Natural killer cell (primary cell): ENCODE data around the gene ACSS1. TPM values are rescaled to one million over a fixed set of nuclear protein-coding genes. Genes with fewer than 3 reads are reported as not detected.
A peak's percentile ranks its signal among the peaks of the same experiment; 100 is the strongest.

Experiments
- ATAC-seq, 3 donors: fragments of 150-1000 bp in 2 of 3; fragments of 200-7000 bp in 1 of 3; cut with Tn5 transposase; 1 replicate in 1 of 3; 2 replicates in 2 of 3; pipeline ENCODE4 v1.10.0; 2021; ENCODE audit warnings: mild to moderate bottlenecking in 2 of 3, moderate library complexity in 2 of 3
- DNase-seq, 2 donors: peaks; one replicate each; pipeline versions ENCODE4 v3.0.0 to v3.0.0-alpha.2; 2013 to 2021; ENCODE audit warnings: mixed read lengths in 1 of 2
- H3K27ac ChIP-seq: one replicate; pipeline ENCODE4 v1.5.1; 2013; ENCODE audit warnings: mild to moderate bottlenecking, low read length
- H3K27me3 ChIP-seq: one replicate; pipeline ENCODE4 v1.6.1; 2013; ENCODE audit warnings: low read length; ENCODE audit not compliant: control insufficient read depth, insufficient read depth
- H3K36me3 ChIP-seq: one replicate; pipeline ENCODE4 v1.6.1; 2013; ENCODE audit warnings: low read length; ENCODE audit not compliant: control insufficient read depth, insufficient read depth
- H3K4me1 ChIP-seq: one replicate; pipeline ENCODE4 v1.6.1; 2013; ENCODE audit warnings: low read length; ENCODE audit not compliant: control insufficient read depth, insufficient read depth
- H3K4me3 ChIP-seq: one replicate; pipeline ENCODE4 v1.5.1; 2013; ENCODE audit warnings: low read length
- H3K9me3 ChIP-seq: one replicate; pipeline ENCODE4 v1.6.1; 2013; ENCODE audit warnings: low read length; ENCODE audit not compliant: control insufficient read depth, insufficient read depth
- H3K27ac Mint-ChIP-seq, 2 donors: one replicate each; pipeline ENCODE4 v1.8.0; 2022; ENCODE audit warnings: mild to moderate bottlenecking in 2 of 2, mixed read lengths in 2 of 2, moderate library complexity in 1 of 2
- H3K27me3 Mint-ChIP-seq, 2 donors: one replicate each; pipeline ENCODE4 v1.8.0; 2022; ENCODE audit warnings: low read depth in 2 of 2, mixed read lengths in 2 of 2
- H3K36me3 Mint-ChIP-seq: one replicate; pipeline ENCODE4 v1.8.0; 2022; ENCODE audit warnings: mixed read lengths
- H3K4me1 Mint-ChIP-seq, 2 donors: one replicate each; pipeline ENCODE4 v1.8.0; 2022; ENCODE audit warnings: mixed read lengths in 2 of 2
- H3K4me3 Mint-ChIP-seq: one replicate; pipeline ENCODE4 v1.8.0; 2022; ENCODE audit warnings: mild to moderate bottlenecking, moderate library complexity, mixed read lengths
- H3K9me3 Mint-ChIP-seq, 2 donors: one replicate each; pipeline ENCODE4 v1.8.0; 2022; ENCODE audit warnings: mixed read lengths in 2 of 2
- WGBS: methylation state at CpG from one replicate; pipeline ENCODE4 v1.1.7; 2013; ENCODE audit warnings: missing lambda C conversion rate; ENCODE audit not compliant: insufficient coverage; 5-methylcytosine and 5-hydroxymethylcytosine counted together
- intact Hi-C: fragments of 100-400 bp; cut with micrococcal nuclease; formaldehyde crosslinking; loops from one replicate; pipeline ENCODE4 v1.14.2; 2022
- total RNA-seq, 4 donors: library from RNA; stranded (reverse); fragments of 120-200 nt in 1 of 4; gene quantifications; one replicate each; pipeline versions ENCODE4 v1.2.3 to v1.2.4, GENCODE V29; 2013 to 2022
- TF ChIP-seq, protein P1 (sequence below): fragments of 200-600 bp; IDR thresholded peaks from one replicate; pipeline ENCODE4 v1.8.0; 2022; ENCODE audit warnings: antibody characterized with exemption

The ACSS1 gene
- total RNA-seq, 3 donors from 2014 or later (not counting 1 experiment from before 2014, with no cell fraction given) = 46.3 to 67.4 (median 57.4) TPM

GRCh38 chr20:25030007-25030648 is 27.8 kb downstream of the ACSS1 start:
- Histone ChIP-seq H3K4me1 (peaks cover under 1% of the 10 kb centered on the region), H3K27ac (no peak overlapping the region), H3K27me3 (no peaks in the 10 kb centered on the region), H3K9me3 (no peaks in the 10 kb centered on the region), H3K36me3 (peaks cover 26% of the 10 kb centered on the region), H3K4me3 (no peak overlapping the region)
- peaks cover 34 to 50% of the 10 kb centered on the region in 2 donors for H3K4me1 Mint-ChIP-seq
- no peak overlapping the region for H3K4me3 Mint-ChIP-seq
- DNase-seq (no peak), ATAC-seq (no peak)
- H3K9me3 Mint-ChIP-seq = no peaks in the 10 kb centered on the region
- WGBS = 97% methylated on average over 5 of the region's 5 CpGs
- TF ChIP-seq, protein P1, sequence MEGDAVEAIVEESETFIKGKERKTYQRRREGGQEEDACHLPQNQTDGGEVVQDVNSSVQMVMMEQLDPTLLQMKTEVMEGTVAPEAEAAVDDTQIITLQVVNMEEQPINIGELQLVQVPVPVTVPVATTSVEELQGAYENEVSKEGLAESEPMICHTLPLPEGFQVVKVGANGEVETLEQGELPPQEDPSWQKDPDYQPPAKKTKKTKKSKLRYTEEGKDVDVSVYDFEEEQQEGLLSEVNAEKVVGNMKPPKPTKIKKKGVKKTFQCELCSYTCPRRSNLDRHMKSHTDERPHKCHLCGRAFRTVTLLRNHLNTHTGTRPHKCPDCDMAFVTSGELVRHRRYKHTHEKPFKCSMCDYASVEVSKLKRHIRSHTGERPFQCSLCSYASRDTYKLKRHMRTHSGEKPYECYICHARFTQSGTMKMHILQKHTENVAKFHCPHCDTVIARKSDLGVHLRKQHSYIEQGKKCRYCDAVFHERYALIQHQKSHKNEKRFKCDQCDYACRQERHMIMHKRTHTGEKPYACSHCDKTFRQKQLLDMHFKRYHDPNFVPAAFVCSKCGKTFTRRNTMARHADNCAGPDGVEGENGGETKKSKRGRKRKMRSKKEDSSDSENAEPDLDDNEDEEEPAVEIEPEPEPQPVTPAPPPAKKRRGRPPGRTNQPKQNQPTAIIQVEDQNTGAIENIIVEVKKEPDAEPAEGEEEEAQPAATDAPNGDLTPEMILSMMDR = no peak
- no peaks in the 10 kb centered on the region for H3K27me3 Mint-ChIP-seq
- H3K36me3 Mint-ChIP-seq = no peaks in the 10 kb centered on the region
- H3K27ac Mint-ChIP-seq = peak overlapping the region in 1 of 2 donors; percentile 43
- intact Hi-C loops = no loop called here

- TF ChIP-seq, protein P1 = no peak
- Histone ChIP-seq H3K9me3 (no peaks in the 10 kb centered on the region), H3K27ac (no peak overlapping the region), H3K4me3 (no peak overlapping the region), H3K4me1 (peaks cover 21% of the 10 kb centered on the region), H3K36me3 (peaks cover 40% of the 10 kb centered on the region), H3K27me3 (no peaks in the 10 kb centered on the region)
- Mint-ChIP-seq H3K27me3 (no peaks in the 10 kb centered on the region), H3K4me1 (peaks cover 38 to 50% of the 10 kb centered on the region in 2 donors), H3K9me3 (no peaks in the 10 kb centered on the region), H3K27ac (no peak overlapping the region), H3K4me3 (no peak overlapping the region), H3K36me3 (no peaks in the 10 kb centered on the region)
- no peak for DNase-seq
- whole genome bisulfite sequencing = 89% methylated on average over 4 of the region's 4 CpGs
- intact Hi-C loops = no loop called here
- ATAC-seq = no peak
Measured at GRCh38 chr20:25025986-25026605, 31.8 kb downstream of the ACSS1 start.

GRCh38 chr20:25025091-25025861 is 32.7 kb downstream of the ACSS1 start:
- H3K36me3 Mint-ChIP-seq = no peaks in the 10 kb centered on the region
- DNase-seq = no peak
- ATAC-seq = no peak
- no peaks in the 10 kb centered on the region for H3K9me3 Mint-ChIP-seq
- H3K4me1 Mint-ChIP-seq = peaks cover 38 to 42% of the 10 kb centered on the region in 2 donors
- 91% methylated on average over 13 of the region's 14 CpGs for WGBS
- TF ChIP-seq, protein P1 = no peak
- Histone ChIP-seq H3K36me3 (peaks cover 44% of the 10 kb centered on the region), H3K4me3 (no peak overlapping the region), H3K9me3 (no peaks in the 10 kb centered on the region), H3K27ac (no peak overlapping the region), H3K4me1 (peaks cover 21% of the 10 kb centered on the region), H3K27me3 (no peaks in the 10 kb centered on the region)
- no peaks in the 10 kb centered on the region for H3K27me3 Mint-ChIP-seq
- intact Hi-C loops = no loop called here
- H3K27ac Mint-ChIP-seq = no peak overlapping the region
- no peak overlapping the region for H3K4me3 Mint-ChIP-seq
